BLaER1 treated with 17β-estradiol and CSF1 and Interleukin-3, amounts not matched to agents 10 nM and 100 nM (cell line): Measurements from ENCODE around the gene NUDT4.
"Not testable (repeated sequence)": the region's sequence is repeated elsewhere in the genome, so short reads cannot be mapped to it uniquely, and the experiment has no call there.

ENCODE experiments used
- H3K27ac ChIP-seq, 11 experiments: shearing (Covaris generic); formaldehyde crosslinking; 2 replicates each; pipeline ENCODE4 v1.8.1; 2022
- H3K27me3 ChIP-seq, 11 experiments: shearing (Covaris generic); formaldehyde crosslinking; 2 replicates each; pipeline ENCODE4 v1.8.1; 2022
- H3K36me3 ChIP-seq, 11 experiments: shearing (Covaris generic); formaldehyde crosslinking; 2 replicates each; pipeline ENCODE4 v1.8.1; 2022
- H3K4me1 ChIP-seq, 10 experiments: shearing (Covaris generic); formaldehyde crosslinking; 2 replicates each; pipeline ENCODE4 v1.8.1; 2022
- H3K4me2 ChIP-seq, 11 experiments: shearing (Covaris generic); formaldehyde crosslinking; 2 replicates each; pipeline ENCODE4 v1.8.1; 2022
- H3K4me3 ChIP-seq, 10 experiments: shearing (Covaris generic); formaldehyde crosslinking; 2 replicates each; pipeline ENCODE4 v1.8.1; 2022
- H3K9ac ChIP-seq, 11 experiments: shearing (Covaris generic); formaldehyde crosslinking; 2 replicates each; pipeline ENCODE4 v1.8.1; 2022
- H3K9me3 ChIP-seq, 11 experiments: shearing (Covaris generic); formaldehyde crosslinking; replicated peaks in 1 of 11; 2 replicates each; pipeline ENCODE4 v1.8.1; 2022
- H4K20me1 ChIP-seq, 11 experiments: shearing (Covaris generic); formaldehyde crosslinking; 2 replicates each; pipeline ENCODE4 v1.8.1; 2022
- Cebpa-rat ChIP-seq, 11 experiments: shearing (Covaris generic); IDR thresholded peaks; 2 replicates each; pipeline ENCODE4 v1.8.1; 2022

Gene NUDT4

DNA sequence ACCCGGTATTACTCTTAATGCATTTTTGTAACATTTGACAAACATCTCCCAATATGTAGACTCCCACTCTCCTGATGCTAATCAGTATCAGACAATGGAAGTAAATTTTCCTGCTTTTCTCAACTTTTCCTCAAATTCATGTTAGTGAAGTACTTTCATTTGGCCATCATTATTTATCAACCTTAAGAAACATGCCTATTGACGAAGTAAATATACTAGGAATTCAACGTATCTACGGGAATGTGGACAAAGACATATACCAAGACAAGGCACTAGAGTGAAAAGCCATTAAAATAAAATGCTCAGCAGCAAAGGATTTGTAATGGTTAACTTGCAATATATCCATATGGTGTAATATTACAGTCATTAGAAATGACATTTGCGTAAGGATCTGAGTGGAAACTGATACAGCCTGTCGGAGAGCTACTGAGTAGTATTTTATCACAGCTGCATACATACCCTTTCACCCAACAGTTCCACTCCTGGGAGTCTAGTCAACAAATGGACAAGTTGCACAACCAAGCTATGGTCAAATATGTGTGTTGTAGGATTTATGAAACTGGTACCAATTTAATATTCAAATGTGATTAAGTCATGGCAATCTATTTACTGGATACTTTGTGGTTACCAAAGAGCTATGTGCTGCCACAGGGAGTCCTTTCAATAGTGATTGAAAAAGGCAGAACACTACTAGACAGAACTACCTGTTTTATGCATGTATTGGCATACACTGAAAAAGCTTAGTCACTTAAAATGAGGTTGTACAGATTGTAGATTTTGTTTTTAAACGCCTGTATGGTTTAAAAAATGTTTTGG is 26.5 kb downstream of the NUDT4 start:
- Histone ChIP-seq H3K36me3 (peaks cover 34 to 72% (median 70%) of the 10 kb centered on the region in 11 experiments; a peak in 21 of 22 replicates), H3K4me3 (no peak overlapping the region), H3K27me3 (no peaks in the 10 kb centered on the region), H3K9ac (no peak overlapping the region), H3K4me2 (no peak overlapping the region), H3K27ac (no peak overlapping the region), H3K4me1 (peaks cover 0 to 8% (median 0%) of the 10 kb centered on the region in 10 experiments; a peak in 5 of 20 replicates), H3K9me3 (no peaks in the 10 kb centered on the region), H4K20me1 (peaks cover 0 to 45% (median 30%) of the 10 kb centered on the region in 11 experiments; a peak in 20 of 22 replicates)
- TF ChIP-seq Cebpa-rat (IDR thresholded peaks at IDR 0.05): no peak

DNA sequence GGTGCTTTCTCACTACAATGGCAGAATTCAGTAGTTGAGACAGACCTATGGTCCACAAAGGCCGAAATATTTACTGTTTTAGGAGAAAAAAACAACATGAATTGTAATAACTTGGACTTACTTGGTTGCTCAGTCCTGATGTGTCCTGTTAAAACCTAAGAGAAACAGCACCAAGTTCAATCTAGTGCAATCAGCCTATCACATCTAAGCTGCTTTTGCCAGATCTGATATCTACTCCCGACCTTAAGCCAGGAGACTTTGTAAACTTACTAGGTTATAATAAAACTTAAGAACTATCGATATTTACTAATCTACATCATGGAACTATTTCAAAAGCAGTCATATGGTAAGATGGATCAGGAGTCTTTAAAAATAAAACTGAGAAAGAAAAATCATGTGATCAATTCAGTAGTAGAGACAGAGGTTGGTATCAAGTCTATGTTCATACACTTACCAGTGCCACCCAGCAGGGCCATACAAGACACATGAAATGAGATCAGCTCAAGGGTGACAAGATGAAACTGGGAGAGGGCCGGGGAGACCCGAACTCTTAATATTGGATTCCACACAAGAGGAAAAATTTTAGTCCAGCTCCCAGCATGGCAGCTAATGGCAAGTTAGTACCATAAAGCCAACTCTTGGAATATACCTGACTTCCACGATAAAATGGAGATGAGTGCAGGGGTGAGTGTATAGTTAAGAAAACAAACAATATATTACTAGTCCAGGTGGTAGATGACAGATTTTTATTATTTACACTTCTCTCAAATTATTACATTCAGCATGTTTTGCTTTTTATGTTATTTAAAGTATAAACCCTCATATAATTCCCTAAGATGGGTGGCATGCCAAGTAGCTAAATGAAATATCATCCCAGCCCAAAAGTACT is 27.5 kb downstream of the NUDT4 start:
- peaks cover 0 to 8% (median 0%) of the 10 kb centered on the region in 10 experiments; a peak in 5 of 20 replicates for H3K4me1 ChIP-seq
- no peaks in the 10 kb centered on the region for H3K27me3 ChIP-seq
- TF ChIP-seq Cebpa-rat (IDR thresholded peaks at IDR 0.05): no peak
- H3K9me3 ChIP-seq: no peaks in the 10 kb centered on the region
- peaks cover 44 to 82% (median 80%) of the 10 kb centered on the region in 11 experiments; a peak in 21 of 22 replicates for H3K36me3 ChIP-seq
- no peak overlapping the region for H3K4me2 ChIP-seq
- H3K27ac ChIP-seq: no peak overlapping the region
- no peak overlapping the region for H3K9ac ChIP-seq
- H3K4me3 ChIP-seq: no peak overlapping the region
- H4K20me1 ChIP-seq: peaks cover 0 to 56% (median 40%) of the 10 kb centered on the region in 11 experiments; a peak in 21 of 22 replicates

DNA sequence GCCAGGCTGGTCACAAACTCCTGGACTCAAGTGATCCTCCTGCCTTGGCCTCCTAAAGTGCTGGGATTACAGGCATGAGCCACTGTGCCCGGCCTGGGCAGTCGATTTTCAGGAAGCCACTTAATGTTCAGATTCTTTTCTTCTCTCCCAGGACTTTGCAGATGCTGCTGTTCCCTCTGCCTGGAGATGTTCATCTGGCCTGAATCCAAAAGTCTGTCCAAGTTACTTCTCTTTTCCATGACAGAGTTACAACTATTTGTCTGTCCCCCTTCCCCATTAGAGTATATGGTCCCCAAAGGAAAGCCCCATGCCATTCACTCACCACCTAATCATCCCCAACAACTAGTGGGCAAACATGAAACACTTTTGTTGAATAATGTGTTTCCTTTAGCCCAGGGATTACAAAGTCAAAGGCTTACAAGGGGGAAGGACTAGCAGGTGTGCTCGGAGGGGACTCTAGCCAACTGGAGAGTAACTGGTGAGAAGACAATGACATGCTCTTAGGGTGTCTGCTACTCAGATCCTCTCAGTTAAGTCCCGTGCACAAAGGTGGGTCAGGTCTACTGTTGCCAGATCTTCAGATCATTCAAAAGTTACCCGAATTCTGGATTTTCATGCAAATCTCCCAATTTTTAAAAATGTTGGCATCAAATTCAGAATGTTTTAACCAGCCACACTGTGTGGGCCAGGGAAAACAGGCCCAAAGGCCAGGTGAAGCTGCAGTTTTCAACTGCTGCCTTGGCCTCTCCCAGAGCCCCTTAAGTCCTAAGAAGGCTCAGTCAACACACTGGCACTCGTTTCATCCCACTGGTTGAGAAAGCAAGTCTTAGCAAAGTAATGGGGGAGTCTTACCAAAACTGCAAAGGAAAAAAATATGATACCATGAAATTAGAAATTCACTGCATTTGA is 29.6 kb downstream of the NUDT4 start:
- TF ChIP-seq Cebpa-rat (IDR thresholded peaks at IDR 0.05): no peak
- Histone ChIP-seq H3K36me3 (peaks cover 53 to 100% (median 93%) of the 10 kb centered on the region in 11 experiments; a peak in 21 of 22 replicates), H3K4me1 (peaks cover 0 to 10% (median 0%) of the 10 kb centered on the region in 10 experiments; a peak in 7 of 20 replicates), H4K20me1 (peaks cover 11 to 77% (median 61%) of the 10 kb centered on the region in 11 experiments; a peak in 21 of 22 replicates), H3K9me3 (no peaks in the 10 kb centered on the region), H3K4me3 (no peak overlapping the region), H3K4me2 (no peak overlapping the region), H3K27ac (no peak overlapping the region), H3K27me3 (no peaks in the 10 kb centered on the region), H3K9ac (no peak overlapping the region)

DNA sequence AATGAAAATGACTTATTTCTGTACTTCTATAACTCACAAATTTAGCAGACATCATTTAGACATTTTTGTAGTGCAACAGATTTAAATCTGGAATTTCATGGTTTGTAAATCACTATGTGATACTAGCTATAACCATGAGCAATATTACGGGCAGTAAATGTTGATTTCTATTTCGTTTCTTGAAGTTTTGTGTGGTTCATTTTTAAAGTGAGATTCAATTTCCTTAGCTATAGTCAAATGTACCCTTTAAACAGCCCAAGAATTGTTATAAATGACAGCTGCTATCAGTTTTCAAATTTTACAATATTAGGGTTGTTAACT is 30.2 kb downstream of the NUDT4 start:
- Histone ChIP-seq H3K4me3 (no peak overlapping the region), H3K4me1 (peaks cover 0 to 16% (median under 1%) of the 10 kb centered on the region in 10 experiments; a peak in 10 of 20 replicates), H3K27me3 (no peaks in the 10 kb centered on the region), H4K20me1 (peaks cover 17 to 83% (median 67%) of the 10 kb centered on the region in 11 experiments; a peak in 21 of 22 replicates), H3K9me3 (no peaks in the 10 kb centered on the region), H3K27ac (no peak overlapping the region), H3K9ac (no peak overlapping the region), H3K36me3 (peaks cover 50 to 95% (median 87%) of the 10 kb centered on the region in 11 experiments; a peak in 21 of 22 replicates), H3K4me2 (no peak overlapping the region)
- no peak for TF ChIP-seq Cebpa-rat (IDR thresholded peaks at IDR 0.05)

DNA sequence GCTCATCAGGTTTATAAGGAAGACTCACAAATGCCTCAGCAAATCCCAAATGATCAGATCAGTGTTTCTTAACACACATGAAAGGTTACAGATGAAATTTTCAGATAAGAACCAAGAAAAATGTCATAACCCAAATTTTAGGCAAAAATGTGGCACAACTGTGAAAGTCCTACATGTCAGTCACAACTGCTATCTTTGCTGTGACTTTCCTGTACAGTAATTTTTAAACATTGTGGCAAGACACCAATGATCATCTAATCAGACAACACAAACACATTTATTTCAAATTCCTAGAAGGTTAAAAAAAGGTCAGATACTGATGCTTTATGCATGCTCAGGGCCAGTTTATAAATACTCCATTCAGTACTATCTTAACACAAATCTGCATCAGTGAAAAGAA is 31.1 kb downstream of the NUDT4 start:
- Histone ChIP-seq H3K4me3 (no peak overlapping the region), H3K27me3 (no peaks in the 10 kb centered on the region), H3K36me3 (peaks cover 46 to 88% (median 81%) of the 10 kb centered on the region in 11 experiments; a peak in 21 of 22 replicates), H3K27ac (no peak overlapping the region), H4K20me1 (peaks cover 26 to 91% (median 70%) of the 10 kb centered on the region in 11 experiments; a peak in 21 of 22 replicates), H3K4me2 (no peak overlapping the region), H3K4me1 (peaks cover 0 to 25% (median 9%) of the 10 kb centered on the region in 10 experiments; a peak in 15 of 20 replicates), H3K9ac (no peak overlapping the region), H3K9me3 (no peaks in the 10 kb centered on the region)
- no peak for TF ChIP-seq Cebpa-rat (IDR thresholded peaks at IDR 0.05)

DNA sequence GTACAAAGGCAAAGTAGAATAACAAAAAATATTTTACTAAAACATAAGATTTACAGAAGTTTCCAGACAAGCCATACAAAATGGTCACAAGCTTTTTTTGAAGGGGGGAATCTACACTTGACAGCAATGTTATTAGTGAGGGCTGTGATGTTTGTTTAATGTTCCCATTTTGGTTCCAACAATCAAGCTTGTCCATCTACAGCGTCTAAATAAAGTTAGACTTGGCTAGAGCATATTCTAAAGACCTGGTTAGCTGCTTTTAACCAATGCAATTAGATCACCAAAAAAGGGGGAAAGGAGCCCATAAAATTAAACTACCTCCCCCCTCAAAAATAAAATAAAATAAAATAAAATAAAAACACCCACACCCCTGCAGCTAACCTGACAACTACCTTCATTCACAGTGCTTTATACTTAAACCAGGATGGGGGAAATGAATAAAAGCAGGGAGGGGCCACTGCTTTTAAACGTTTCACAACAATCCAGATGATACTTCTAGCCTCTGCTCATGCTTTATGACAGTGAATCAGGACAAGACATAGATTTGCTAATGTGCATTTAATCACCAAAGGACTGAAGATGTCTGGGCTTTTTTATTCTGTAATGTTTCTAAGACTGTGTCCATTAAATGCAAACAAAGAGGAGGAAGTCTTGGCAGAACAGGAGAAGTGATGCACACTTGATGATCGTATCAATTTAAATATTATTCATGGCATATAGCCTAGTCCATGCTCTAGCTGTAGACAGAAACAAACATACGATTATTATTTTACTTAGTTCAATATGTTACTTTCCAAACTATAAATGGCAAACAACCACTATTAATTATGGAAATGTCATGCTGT is 31.8 kb downstream of the NUDT4 start:
- H3K4me3 ChIP-seq, H3K9ac ChIP-seq, H3K27ac ChIP-seq, H3K4me2 ChIP-seq, H3K27me3 ChIP-seq, H3K9me3 ChIP-seq: not testable (repeated sequence)
- peaks cover 34 to 94% (median 77%) of the 10 kb centered on the region in 11 experiments; a peak in 21 of 22 replicates for H4K20me1 ChIP-seq
- peaks cover 39 to 88% (median 74%) of the 10 kb centered on the region in 11 experiments; a peak in 21 of 22 replicates for H3K36me3 ChIP-seq
- H3K4me1 ChIP-seq: peaks cover 0 to 32% (median 12%) of the 10 kb centered on the region in 10 experiments; a peak in 15 of 20 replicates

DNA sequence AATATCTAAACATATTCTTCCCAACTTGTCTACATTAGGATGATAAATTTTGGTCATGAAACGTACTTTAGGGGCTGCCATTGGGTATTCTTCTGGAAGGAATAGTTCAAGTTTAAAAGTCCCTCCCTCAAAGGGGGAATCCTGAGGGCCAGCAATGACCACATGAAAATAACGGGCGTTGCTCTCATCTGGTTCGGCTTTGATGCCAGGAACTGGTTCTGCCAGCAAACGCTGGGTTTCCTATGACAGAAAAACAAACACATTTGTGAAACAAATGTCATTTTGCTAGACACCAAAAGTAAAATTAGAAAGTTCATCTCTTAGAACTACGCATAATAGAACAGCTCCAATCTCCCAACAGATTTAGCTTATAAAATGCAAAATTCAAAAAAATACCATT is 33.3 kb downstream of the NUDT4 start:
- not testable (repeated sequence) for H3K9me3 ChIP-seq, H3K9ac ChIP-seq, H3K4me3 ChIP-seq, H3K27ac ChIP-seq, H3K4me2 ChIP-seq, H3K27me3 ChIP-seq
- peaks cover 39 to 76% (median 60%) of the 10 kb centered on the region in 11 experiments; a peak in 21 of 22 replicates for H3K36me3 ChIP-seq
- peaks cover 49 to 100% (median 92%) of the 10 kb centered on the region in 11 experiments; a peak in 21 of 22 replicates for H4K20me1 ChIP-seq
- peaks cover 8 to 47% (median 22%) of the 10 kb centered on the region in 10 experiments for H3K4me1 ChIP-seq

DNA sequence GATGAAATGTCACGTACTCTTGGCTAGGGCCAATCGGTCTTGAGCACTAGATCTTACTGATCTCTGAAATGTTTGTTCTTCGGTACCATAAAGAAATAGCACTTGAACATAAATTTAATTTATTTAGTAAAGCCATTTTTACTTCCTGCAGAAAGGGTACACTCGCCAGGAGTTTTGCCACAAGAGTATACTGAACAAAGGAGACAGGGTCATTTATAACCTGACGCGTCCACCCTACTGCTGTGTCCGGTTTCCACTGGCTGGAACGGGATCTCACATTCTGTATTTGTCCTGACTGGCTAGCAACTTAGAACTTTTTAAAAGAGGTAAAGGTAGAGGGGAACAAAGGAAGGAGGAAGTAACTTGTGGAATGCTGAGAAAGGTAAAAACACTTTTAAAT is 34.7 kb downstream of the NUDT4 start:
- peaks cover 61 to 100% (median 94%) of the 10 kb centered on the region in 11 experiments; a peak in 21 of 22 replicates for H4K20me1 ChIP-seq
- H3K4me3 ChIP-seq, H3K27me3 ChIP-seq, H3K9me3 ChIP-seq, H3K9ac ChIP-seq, H3K27ac ChIP-seq: not testable (repeated sequence)
- H3K4me1 ChIP-seq: peaks cover 22 to 53% (median 32%) of the 10 kb centered on the region in 10 experiments
- H3K36me3 ChIP-seq: peaks cover 37 to 62% (median 48%) of the 10 kb centered on the region in 11 experiments; a peak in 21 of 22 replicates
- 0 out of 22 replicates have a peak overlapping the region, but pooled peaks of 1 of the 11 experiments have one; percentile 66 for H3K4me2 ChIP-seq
